ENCODE measurements around the gene DUOX1. TPM values are rescaled to one million over a fixed set of nuclear protein-coding genes. Genes with fewer than 3 reads are reported as not detected.

DUOX1 gene
- polyA plus RNA-seq, 1 of the 3 experiments (the other 2 are of a cell fraction): not detected

GRCh38 chr15:45094358-45094730, 35.5 kb upstream of the DUOX1 start:
- 30% methylated on average over 2 of the region's 9 CpGs for WGBS (ENCODE audit: low lambda C conversion rate)
- ChIA-PET POLR2A (no interaction called here), CTCF (interaction anchor here (1.3 to 1.5 kb wide), 2 partner anchors 10 to 18 kb away, joined by 4 read pairs; no protein-coding TSS in a partner anchor)
- H3K79me2 ChIP-seq (ENCODE audit: insufficient read depth): no peaks in the 10 kb centered on the region
- no peaks in the 10 kb centered on the region for H3K36me3 ChIP-seq (replicated peaks in 1 of 2; ENCODE audit: control insufficient read depth in 1 of 2, insufficient read depth in 2 of 2, low read length in 1 of 2)
- TF ChIP-seq TEAD4 (IDR thresholded peaks at IDR 0.05; ENCODE audit: borderline replicate concordance, insufficient read depth) (no peak), CTCF (IDR thresholded peaks at IDR 0.05) (no peak), MEF2A (IDR thresholded peaks at IDR 0.05; ENCODE audit: borderline replicate concordance, low read depth) (no peak), REST (IDR thresholded peaks at IDR 0.05; ENCODE audit: low read depth, low read length) (no peak), ELF1 (IDR thresholded peaks at IDR 0.05) (no peak), SIN3A (IDR thresholded peaks at IDR 0.05; ENCODE audit: borderline replicate concordance, low read depth, low read length) (no peak), FOXM1 (IDR thresholded peaks at IDR 0.05; ENCODE audit: low read depth) (no peak), RXRA (IDR thresholded peaks at IDR 0.05; ENCODE audit: borderline replicate concordance, low read depth) (no peak), IRF3 (IDR thresholded peaks at IDR 0.05; ENCODE audit: low read depth, low read length) (no peak), RFX5 (IDR thresholded peaks at IDR 0.05; ENCODE audit: low read length) (no peak), FOXJ3 (CRISPR knock-in tag; IDR thresholded peaks at IDR 0.05) (no peak), USF2 (IDR thresholded peaks at IDR 0.05; ENCODE audit: borderline replicate concordance, low read depth, low read length) (no peak), CHD2 (IDR thresholded peaks at IDR 0.05; ENCODE audit: low read length, partially characterized antibody) (no peak), EP300 (IDR thresholded peaks at IDR 0.05; ENCODE audit: borderline replicate concordance in 1 of 2, low read depth in 1 of 2, low read length in 1 of 2) (no peak), NFIC (IDR thresholded peaks at IDR 0.05; ENCODE audit: borderline replicate concordance) (no peak), RAD21 (IDR thresholded peaks at IDR 0.05; ENCODE audit: low read length) (no peak), POLR2AphosphoS5 (IDR thresholded peaks at IDR 0.05; ENCODE audit: low read depth, low read length) (no peak), NRF1 (IDR thresholded peaks at IDR 0.05; ENCODE audit: low read depth, low read length) (no peak)
- no peaks in the 10 kb centered on the region for H3K9me2 ChIP-seq
- H3K4me3 ChIP-seq (ENCODE audit: low read depth in 2 of 2, low read length in 1 of 2): no peak overlapping the region
- no peaks in the 10 kb centered on the region for H4K20me1 ChIP-seq (ENCODE audit: insufficient read depth)
- DNase-seq: no peak
- H3F3A ChIP-seq (replicated peaks; ENCODE audit: insufficient read depth): no peaks in the 10 kb centered on the region
- no peaks in the 10 kb centered on the region for H3K9me3 ChIP-seq
- H2AFZ ChIP-seq (ENCODE audit: low read depth): no peak overlapping the region
- no peaks in the 10 kb centered on the region for H3K4me1 ChIP-seq (ENCODE audit: control insufficient read depth in 1 of 2, insufficient read depth in 2 of 2, low read depth in 1 of 2, low read length in 1 of 2)
- H3K27me3 ChIP-seq (ENCODE audit: insufficient read depth): 0 out of 2 replicates have a peak, but pooled peaks cover 12% of the 10 kb centered on the region
- H3K9ac ChIP-seq: no peak overlapping the region
- no peak overlapping the region for H3K4me2 ChIP-seq
- H3K27ac ChIP-seq (ENCODE audit: low read depth in 2 of 2, low read length in 1 of 2): no peak overlapping the region
